ENCODE data around the gene TIAM1.

The TIAM1 gene

DNA sequence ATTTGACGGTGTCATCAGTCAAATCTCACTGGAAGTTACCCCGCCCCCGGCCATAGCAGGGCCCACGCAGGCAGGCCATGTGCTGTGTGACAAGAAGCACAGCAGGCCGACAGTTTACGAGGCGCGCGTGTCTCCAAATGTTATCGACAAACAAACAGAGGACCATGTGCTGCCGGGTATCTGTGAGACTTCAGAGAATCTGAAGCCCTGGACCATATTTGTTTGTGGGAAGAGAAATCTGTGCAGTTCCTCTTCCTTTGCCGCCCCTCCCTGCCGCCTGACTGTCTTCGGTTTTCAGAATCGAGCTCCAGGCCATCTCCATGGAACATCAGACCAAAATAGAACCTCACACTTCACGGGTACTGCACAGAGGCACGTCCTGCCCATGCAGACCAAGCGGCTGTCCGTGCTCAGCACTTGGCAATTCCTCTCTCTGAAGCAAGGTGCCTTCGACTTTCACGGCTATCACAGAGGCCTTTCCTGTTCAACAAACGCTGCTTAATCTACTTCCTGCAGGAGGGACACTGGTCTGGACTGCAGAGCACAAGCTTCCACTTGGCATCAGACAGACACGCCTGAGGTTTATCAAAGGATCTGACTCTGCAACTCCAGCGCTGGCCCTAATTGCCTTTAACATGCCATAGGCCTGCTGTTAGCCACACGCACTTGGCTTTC is 170.0 kb downstream of the TIAM1 start:
- TF ChIP-seq ZNF274 (IDR thresholded peaks at IDR 0.05; ENCODE audit: low read depth, low read length): no peak
- H3K4me3 ChIP-seq (ENCODE audit: low read length): no peak overlapping the region

- TF ChIP-seq ZNF274 (IDR thresholded peaks at IDR 0.05; ENCODE audit: low read depth, low read length): no peak
- no peak overlapping the region for H3K4me3 ChIP-seq (ENCODE audit: low read length)
Observed at GRCh38 chr21:31172328-31172727, 171.7 kb downstream of the TIAM1 start.

- TF ChIP-seq ZNF274 (IDR thresholded peaks at IDR 0.05; ENCODE audit: low read depth, low read length): no peak
- no peak overlapping the region for H3K4me3 ChIP-seq (ENCODE audit: low read length)
Observed at GRCh38 chr21:31164713-31165694, 179.1 kb downstream of the TIAM1 start.

- H3K4me3 ChIP-seq (ENCODE audit: low read length): no peak overlapping the region
- no peak for TF ChIP-seq ZNF274 (IDR thresholded peaks at IDR 0.05; ENCODE audit: low read depth, low read length)
Observed at GRCh38 chr21:31162827-31163226, 181.2 kb downstream of the TIAM1 start.

DNA sequence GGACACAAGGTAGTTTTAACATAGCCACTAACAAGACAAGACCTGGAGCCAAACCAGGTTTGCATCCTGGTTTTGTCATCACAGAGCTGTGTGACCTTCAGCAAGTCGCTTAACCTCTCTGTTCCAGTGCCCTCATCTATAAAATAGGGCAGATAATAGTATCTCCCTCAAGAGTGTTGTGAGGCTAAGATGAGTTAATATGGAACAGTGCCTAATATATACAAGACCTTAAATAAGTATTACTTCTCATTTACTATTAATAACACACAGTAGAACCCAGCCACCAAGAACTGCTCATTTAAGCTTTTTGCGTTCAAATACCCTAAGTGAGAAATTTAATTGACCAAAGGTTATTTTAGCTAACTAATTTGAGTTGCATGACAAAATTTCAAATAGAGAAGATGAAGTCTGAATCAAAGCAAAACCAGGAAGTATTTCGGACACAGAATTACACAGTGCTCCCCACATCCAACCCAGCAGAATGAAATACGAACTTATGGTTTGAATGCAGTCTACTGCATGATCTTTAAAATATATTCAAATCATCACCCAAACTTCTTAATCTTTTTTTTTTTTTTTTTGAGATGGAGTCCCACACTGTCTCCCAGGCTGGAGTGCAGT is 181.9 kb downstream of the TIAM1 start:
- H3K4me3 ChIP-seq (ENCODE audit: low read length): no peak overlapping the region
- no peak for TF ChIP-seq ZNF274 (IDR thresholded peaks at IDR 0.05; ENCODE audit: low read depth, low read length)

DNA sequence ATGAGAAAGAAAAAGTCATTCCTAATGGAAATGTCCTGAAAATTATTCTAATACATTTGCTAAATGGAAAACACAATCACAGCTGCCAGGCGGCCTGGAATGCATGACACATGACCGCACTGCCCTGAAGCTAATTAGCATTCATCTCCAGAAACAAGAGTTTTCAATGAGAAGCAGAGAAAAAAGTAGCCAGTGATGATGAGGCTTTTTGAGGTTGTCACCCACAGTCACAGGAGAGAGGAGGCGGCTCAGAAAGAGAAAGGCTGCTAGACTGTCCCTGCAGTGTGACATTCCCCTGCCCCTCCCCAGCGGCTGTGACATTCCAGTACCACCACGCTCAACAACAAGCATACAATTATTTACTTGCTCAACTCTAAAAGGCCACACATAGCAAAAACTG is 182.9 kb downstream of the TIAM1 start:
- H3K4me3 ChIP-seq (ENCODE audit: low read length): no peak overlapping the region
- no peak for TF ChIP-seq ZNF274 (IDR thresholded peaks at IDR 0.05; ENCODE audit: low read depth, low read length)

GRCh38 chr21:31159808-31160207 is 184.3 kb downstream of the TIAM1 start:
- no peak for TF ChIP-seq ZNF274 (IDR thresholded peaks at IDR 0.05; ENCODE audit: low read depth, low read length)
- no peak overlapping the region for H3K4me3 ChIP-seq (ENCODE audit: low read length)

DNA sequence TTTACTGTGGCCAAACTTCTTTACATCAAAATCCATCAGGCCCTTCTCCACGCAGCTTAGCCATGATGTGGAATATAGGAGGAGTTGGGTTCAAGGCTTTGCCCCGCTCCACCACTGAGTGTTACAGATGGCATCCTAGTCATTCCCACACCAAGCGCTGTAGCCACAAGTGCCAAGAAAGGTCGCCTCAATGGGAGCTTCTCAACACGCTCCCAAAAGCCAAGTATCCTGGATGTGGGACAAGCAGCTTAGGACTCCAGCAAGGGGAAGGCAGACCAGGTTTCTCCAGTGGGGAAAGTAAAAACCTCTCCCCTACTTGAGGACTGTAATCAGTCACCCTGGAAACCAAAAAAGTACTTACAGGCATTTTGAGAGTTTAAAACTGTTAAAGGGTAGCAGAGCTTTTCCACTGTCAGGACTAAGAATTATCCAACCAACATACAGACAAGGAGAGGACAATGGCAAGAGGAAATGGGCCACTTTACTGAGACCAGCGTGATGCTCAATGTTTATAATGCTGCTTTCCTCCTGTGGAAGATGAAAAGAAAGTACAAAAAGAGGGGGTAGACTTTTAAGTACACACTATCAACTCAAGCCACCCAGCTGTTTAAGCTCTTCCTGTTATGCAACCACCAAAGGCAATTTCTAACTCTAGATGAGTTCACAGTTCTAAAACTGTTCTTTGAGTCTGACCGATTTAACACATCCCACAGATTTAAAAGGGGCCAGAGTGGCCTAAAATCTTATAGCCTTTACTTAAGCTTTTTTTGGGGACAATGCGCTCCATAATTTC is 185.1 kb downstream of the TIAM1 start:
- TF ChIP-seq ZNF274 (IDR thresholded peaks at IDR 0.05; ENCODE audit: low read depth, low read length): no peak
- H3K4me3 ChIP-seq (ENCODE audit: low read length): no peak overlapping the region

DNA sequence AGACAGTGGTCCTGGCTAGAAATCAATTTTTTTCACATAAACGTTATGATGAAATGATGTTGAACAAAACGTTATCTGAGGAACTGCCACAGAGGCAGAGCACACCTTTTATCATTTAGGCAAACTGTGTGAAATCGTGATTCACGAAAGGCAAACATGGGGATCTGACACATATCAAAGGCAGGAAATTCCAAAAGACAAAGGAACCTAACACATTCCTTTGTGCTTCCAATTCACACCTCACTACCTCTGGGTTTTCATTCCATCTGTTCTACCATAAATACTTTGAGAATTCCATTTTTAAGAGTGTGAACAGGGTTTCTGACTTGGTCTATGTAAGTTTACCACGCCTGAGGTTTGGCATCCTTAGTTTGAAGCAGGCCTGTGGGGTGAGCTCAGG is 186.3 kb downstream of the TIAM1 start:
- TF ChIP-seq ZNF274 (IDR thresholded peaks at IDR 0.05; ENCODE audit: low read depth, low read length): no peak
- H3K4me3 ChIP-seq (ENCODE audit: low read length): no peak overlapping the region

DNA sequence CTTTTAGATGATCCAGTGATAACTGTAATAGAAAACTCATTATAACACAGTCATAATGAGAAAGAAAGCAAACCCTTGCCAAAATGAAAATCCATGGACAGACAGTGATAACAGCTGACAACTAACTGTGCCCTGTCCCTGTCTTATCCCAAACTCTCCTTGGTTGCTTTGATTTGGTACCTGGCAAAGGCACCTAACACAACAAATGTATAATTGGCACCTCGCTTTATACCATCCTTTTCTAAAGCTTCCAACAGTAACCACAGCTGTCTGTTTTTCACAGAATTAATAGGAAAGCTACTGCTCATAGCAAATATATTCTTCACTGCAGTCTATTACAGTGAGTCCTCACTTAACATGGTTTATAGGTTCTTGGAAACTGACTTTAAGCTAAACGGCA is 187.4 kb downstream of the TIAM1 start:
- TF ChIP-seq ZNF274 (IDR thresholded peaks at IDR 0.05; ENCODE audit: low read depth, low read length): no peak
- no peak overlapping the region for H3K4me3 ChIP-seq (ENCODE audit: low read length)

DNA sequence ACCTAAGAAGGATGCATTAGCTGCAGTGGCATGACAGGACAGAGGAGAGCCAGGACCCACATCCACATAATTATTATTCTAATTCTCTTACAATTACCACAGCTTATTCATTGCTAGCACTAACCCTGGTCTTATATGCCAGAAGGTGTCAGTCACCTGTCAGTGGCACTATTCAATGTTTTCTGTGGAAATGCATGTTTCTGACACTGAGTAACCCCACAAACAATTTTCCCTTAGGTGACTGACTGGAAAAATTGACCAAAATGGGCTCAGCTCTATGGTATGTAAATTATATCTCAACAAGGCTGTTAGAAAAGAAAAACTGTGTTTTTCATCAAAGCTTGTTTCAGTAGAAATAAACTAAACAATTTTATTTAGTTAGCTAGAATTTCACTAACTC is 187.9 kb downstream of the TIAM1 start:
- no peak for TF ChIP-seq ZNF274 (IDR thresholded peaks at IDR 0.05; ENCODE audit: low read depth, low read length)
- no peak overlapping the region for H3K4me3 ChIP-seq (ENCODE audit: low read length)

DNA sequence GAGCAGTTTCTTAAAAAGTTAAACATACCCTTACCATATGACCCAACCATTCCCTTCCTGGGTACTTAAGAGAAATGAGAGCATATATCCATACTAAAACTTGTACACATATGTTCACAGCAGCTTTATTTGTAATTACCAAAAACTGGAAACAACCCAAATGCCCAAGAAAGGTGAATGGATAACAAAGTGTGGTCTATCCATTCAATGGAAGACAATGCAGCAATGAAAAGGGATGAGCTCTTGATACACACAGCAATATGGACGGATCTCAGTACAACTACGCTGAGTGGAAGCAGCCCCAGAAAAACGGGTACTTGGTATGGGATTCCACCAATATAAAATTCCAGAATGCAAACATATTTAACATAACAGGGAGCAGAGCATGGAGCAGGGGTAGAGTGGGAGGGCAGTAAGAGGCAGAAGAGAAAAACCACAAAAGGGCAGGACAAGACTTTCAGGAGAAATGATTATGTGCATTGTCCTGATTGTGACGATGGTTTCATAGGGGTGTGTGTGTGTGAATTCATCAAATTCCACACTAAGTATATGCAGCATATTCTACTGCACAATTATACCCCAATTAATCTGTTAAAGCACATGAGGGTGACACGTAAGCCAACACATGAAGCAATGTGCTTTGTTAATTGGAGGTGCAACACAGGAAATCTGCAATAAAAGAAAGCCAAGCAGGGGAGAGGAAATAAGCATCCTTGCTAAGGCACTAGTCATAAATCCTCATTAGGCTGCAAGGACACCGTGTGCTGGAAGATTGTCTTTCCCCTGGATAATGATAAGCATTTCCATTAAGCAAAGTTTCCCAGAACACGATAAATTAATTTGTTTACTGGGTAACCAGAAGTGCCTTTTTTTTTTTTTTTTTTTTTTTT is 192.7 kb downstream of the TIAM1 start:
- no peak for TF ChIP-seq ZNF274 (IDR thresholded peaks at IDR 0.05; ENCODE audit: low read depth, low read length)
- no peak overlapping the region for H3K4me3 ChIP-seq (ENCODE audit: low read length)

DNA sequence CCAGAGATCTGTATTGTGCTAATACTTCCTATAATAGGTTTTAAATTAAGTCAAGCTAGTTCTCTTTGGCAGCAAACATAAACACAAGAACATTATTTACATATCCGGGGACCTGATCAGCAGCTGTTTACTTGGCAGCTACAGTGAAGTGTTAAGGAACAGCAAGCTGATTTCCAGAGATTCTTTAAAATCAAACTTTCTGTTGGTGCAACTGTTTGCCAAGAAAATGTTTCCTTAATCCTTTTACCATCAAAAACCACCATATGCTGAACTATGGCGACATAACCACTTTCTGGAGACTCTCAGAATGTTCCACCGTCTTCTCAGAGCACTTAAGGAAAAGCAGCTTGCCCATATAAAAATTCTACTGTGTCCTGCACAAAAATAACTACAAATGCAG is 198.8 kb downstream of the TIAM1 start:
- TF ChIP-seq ZNF274 (IDR thresholded peaks at IDR 0.05; ENCODE audit: low read depth, low read length): no peak
- no peak overlapping the region for H3K4me3 ChIP-seq (ENCODE audit: low read length)
